H1 (cell line): ENCODE results near the gene BNIP1. TPM values are rescaled to one million over a fixed set of nuclear protein-coding genes. Genes with fewer than 3 reads are reported as not detected.

Source experiments
- CTCF ChIA-PET: fragments of 300-600 bp; sonication (Branson Sonifier 250); formaldehyde crosslinking; loops from one replicate; lab custom pipeline; 2021; ENCODE audit not compliant: partially characterized antibody; lab: Charles Lee
- POLR2A ChIA-PET: fragments of 300-600 bp; sonication (Branson Sonifier 250); formaldehyde crosslinking; loops from one replicate; lab custom pipeline; 2021; ENCODE audit warnings: inconsistent platforms; ENCODE audit not compliant: partially characterized antibody; lab: Charles Lee
- DNase-seq, 2 experiments: peaks; one replicate each; pipeline versions ENCODE4 v3.0.0 to v3.0.0-alpha.2; 2010 to 2022; ENCODE audit warnings: low spot score in 2 of 2, low read depth in 1 of 2, mixed read lengths in 1 of 2
- FAIRE-seq: peaks from 2 replicates; lab custom pipeline; 2011; peaks lifted over from hg19 to GRCh38; lab: Jason Lieb, UNC
- H2AFZ ChIP-seq: 2 replicates; pipeline ENCODE4 v1.8.1; 2012; ENCODE audit warnings: low read length, inconsistent platforms
- H2AK5ac ChIP-seq: 2 replicates; pipeline ENCODE4 v1.6.1; 2013; ENCODE audit warnings: low read depth, low read length
- H2BK120ac ChIP-seq: replicated peaks from 2 replicates; pipeline ENCODE3; 2013; ENCODE audit warnings: low read depth, low read length, inconsistent platforms
- H2BK12ac ChIP-seq: 2 replicates; pipeline ENCODE4 v1.6.1; 2013; ENCODE audit warnings: low read depth, low read length
- H2BK15ac ChIP-seq: 2 replicates; pipeline ENCODE4 v1.6.1; 2013; ENCODE audit warnings: low read length
- H2BK20ac ChIP-seq: 2 replicates; pipeline ENCODE4 v1.6.1; 2013; ENCODE audit warnings: low read length
- H2BK5ac ChIP-seq: 2 replicates; pipeline ENCODE4 v1.6.1; 2013; ENCODE audit warnings: low read depth, low read length
- H3K14ac ChIP-seq: 2 replicates; pipeline ENCODE4 v1.6.1; 2013; ENCODE audit warnings: inconsistent platforms; ENCODE audit not compliant: insufficient read length
- H3K18ac ChIP-seq: 2 replicates; pipeline ENCODE4 v1.6.1; 2013; ENCODE audit warnings: low read length; ENCODE audit errors: extremely low read depth
- H3K23ac ChIP-seq: 2 replicates; pipeline ENCODE4 v1.6.1; 2013; ENCODE audit warnings: inconsistent platforms; ENCODE audit not compliant: insufficient read length
- H3K23me2 ChIP-seq: 2 replicates; pipeline ENCODE4 v1.6.1; 2013; ENCODE audit warnings: low read depth, low read length
- H3K27ac ChIP-seq: 2 replicates; pipeline ENCODE4 v1.6.1; 2011; ENCODE audit warnings: low read depth, low read length, inconsistent platforms
- H3K27me3 ChIP-seq, 4 experiments: replicated peaks in 1 of 4; 1 replicate in 1 of 4; 2 replicates in 3 of 4; pipeline versions ENCODE4 v1.6.1 to v1.8.1; 2011 to 2013; ENCODE audit warnings: low read length in 3 of 4, mild to moderate bottlenecking in 3 of 4, inconsistent platforms in 2 of 4, mixed read lengths in 2 of 4, moderate library complexity in 1 of 4; ENCODE audit not compliant: control insufficient read depth in 3 of 4, insufficient read depth in 3 of 4; ENCODE audit errors: extremely low read depth in 1 of 4
- H3K36me3 ChIP-seq, 4 experiments: 2 replicates each; pipeline versions ENCODE4 v1.6.1 to v1.8.1; 2011 to 2013; ENCODE audit warnings: mild to moderate bottlenecking in 4 of 4, low read length in 3 of 4, moderate library complexity in 2 of 4, control low read depth in 1 of 4, inconsistent platforms in 1 of 4; ENCODE audit not compliant: insufficient read depth in 4 of 4, control insufficient read depth in 2 of 4
- H3K4ac ChIP-seq: replicated peaks from 2 replicates; pipeline ENCODE3; 2013; ENCODE audit warnings: low read length, low read depth, mixed read lengths, inconsistent platforms; ENCODE audit not compliant: insufficient read length
- H3K4me1 ChIP-seq, 4 experiments: replicated peaks in 1 of 4; 1 replicate in 1 of 4; 2 replicates in 3 of 4; pipeline versions ENCODE4 v1.6.1 to v1.8.1; 2011 to 2013; ENCODE audit warnings: low read length in 3 of 4, inconsistent platforms in 2 of 4, mixed read lengths in 1 of 4; ENCODE audit not compliant: insufficient read depth in 4 of 4, control insufficient read depth in 3 of 4
- H3K4me2 ChIP-seq, 2 experiments: 2 replicates each; pipeline versions ENCODE4 v1.6.1 to v1.8.1; 2011 to 2013; ENCODE audit warnings: low read depth in 2 of 2, low read length in 2 of 2, control low read depth in 1 of 2, inconsistent platforms in 1 of 2, mild to moderate bottlenecking in 1 of 2; ENCODE audit not compliant: insufficient read depth in 1 of 2
- H3K4me3 ChIP-seq, 4 experiments: fragments of 200-600, 300-600 bp in 1 of 4; sonication (generic), shearing (Covaris generic), sonication (Bioruptor Twin) in 1 of 4; 2 replicates each; pipeline versions ENCODE4 v1.5.1 to v1.8.1; 2011 to 2016; ENCODE audit warnings: low read length in 4 of 4, low read depth in 3 of 4, control low read depth in 2 of 4, inconsistent platforms in 2 of 4, mild to moderate bottlenecking in 2 of 4, mixed read lengths in 1 of 4, moderate library complexity in 1 of 4; ENCODE audit not compliant: insufficient read depth in 2 of 4; ENCODE audit errors: extremely low read depth in 1 of 4
- H3K56ac ChIP-seq: replicated peaks from 2 replicates; pipeline ENCODE3; 2013; ENCODE audit warnings: low read depth, mild to moderate bottlenecking, mixed read lengths, low read length, inconsistent platforms; ENCODE audit not compliant: insufficient read length
- H3K79me1 ChIP-seq: 2 replicates; pipeline ENCODE4 v1.6.1; 2013; ENCODE audit warnings: low read depth, low read length, control low read depth
- H3K79me2 ChIP-seq, 2 experiments: 2 replicates each; pipeline versions ENCODE4 v1.6.1 to v1.8.1; 2012 to 2013; ENCODE audit warnings: low read length in 2 of 2, mild to moderate bottlenecking in 2 of 2, inconsistent platforms in 1 of 2; ENCODE audit not compliant: insufficient read depth in 2 of 2, control insufficient read depth in 1 of 2
- H3K9ac ChIP-seq, 4 experiments: replicated peaks in 1 of 4; 1 replicate in 1 of 4; 2 replicates in 3 of 4; pipeline versions ENCODE4 v1.6.1 to v1.8.1; 2011 to 2013; ENCODE audit warnings: low read depth in 3 of 4, low read length in 3 of 4, control low read depth in 2 of 4, mild to moderate bottlenecking in 2 of 4, moderate library complexity in 2 of 4, inconsistent platforms in 1 of 4; ENCODE audit errors: extremely low read depth in 1 of 4
- H3K9me3 ChIP-seq, 2 experiments: 2 replicates each; pipeline versions ENCODE4 v1.6.1 to v1.8.1; 2012 to 2013; ENCODE audit warnings: mild to moderate bottlenecking in 2 of 2, moderate library complexity in 2 of 2, control low read depth in 1 of 2, inconsistent platforms in 1 of 2, low read depth in 1 of 2, low read length in 1 of 2, mixed read lengths in 1 of 2; ENCODE audit not compliant: insufficient read depth in 2 of 2
- H4K20me1 ChIP-seq, 2 experiments: replicated peaks in 1 of 2; 2 replicates each; pipeline versions ENCODE3 to v1.8.1; 2011 to 2013; ENCODE audit warnings: inconsistent platforms in 2 of 2, low read length in 2 of 2, mild to moderate bottlenecking in 1 of 2; ENCODE audit not compliant: insufficient read depth in 2 of 2, control insufficient read depth in 1 of 2
- H4K5ac ChIP-seq: 2 replicates; pipeline ENCODE4 v1.6.1; 2013; ENCODE audit warnings: low read length, low read depth, mixed read lengths, inconsistent platforms; ENCODE audit not compliant: insufficient read length
- H4K8ac ChIP-seq: 2 replicates; pipeline ENCODE4 v1.8.0; 2013; ENCODE audit warnings: mild to moderate bottlenecking, moderate library complexity, low read length, inconsistent platforms; ENCODE audit not compliant: insufficient read depth; ENCODE audit errors: extremely low read depth
- H4K91ac ChIP-seq: replicated peaks from 2 replicates; pipeline ENCODE3; 2013; ENCODE audit warnings: low read length, mixed read lengths, inconsistent platforms; ENCODE audit not compliant: insufficient read length
- CEBPB ChIP-seq: IDR thresholded peaks from 2 replicates; pipeline ENCODE4 v1.6.1; 2012; ENCODE audit warnings: low read depth, low read length
- TCF12 ChIP-seq: IDR thresholded peaks from 2 replicates; pipeline ENCODE4 v1.6.1; 2011; ENCODE audit warnings: low read depth, mild to moderate bottlenecking, low read length
- WGBS, 2 experiments: shearing (Covaris generic) in 1 of 2; methylation state at CpG; one replicate each; pipeline versions ENCODE4 v1.1.6 to v1.1.7; 2013 to 2015; ENCODE audit warnings: low lambda C conversion rate in 2 of 2, mixed read lengths in 2 of 2, inconsistent platforms in 1 of 2, low coverage in 1 of 2, missing lambda C conversion rate in 1 of 2; ENCODE audit not compliant: insufficient replicate concordance in 2 of 2, insufficient coverage in 1 of 2, insufficient read length in 1 of 2; ENCODE audit errors: extremely low coverage in 1 of 2, missing lambda C conversion rate in 1 of 2; 5-methylcytosine and 5-hydroxymethylcytosine counted together
- polyA plus RNA-seq, 7 experiments: library from polyadenylated mRNA; depleted of rRNA in 3 of 7; stranded (reverse) in 5 of 7; unstranded in 2 of 7; fragments of >200 nt in 5 of 7; fragments of 200-250 nt in 2 of 7; gene quantifications; 1 replicate in 5 of 7; 2 replicates in 1 of 7; 4 replicates in 1 of 7; pipeline versions ENCODE4 v1.2.1 to v1.2.3, GENCODE V29; 2011 to 2013; ENCODE audit warnings: missing spikeins in 2 of 7, mixed read lengths in 2 of 7
- total RNA-seq: library from RNA; stranded (reverse); fragmentation: NEBNext Ultra II Directional; extraction: Animal tissue kit (Norgen Biotek cat#: 25700); gene quantifications from 2 replicates; pipeline ENCODE4 v1.2.1, GENCODE V29; 2021

The BNIP1 gene
- total and polyA plus RNA-seq, 2 of the 8 experiments (the other 6 are each of a cell fraction or from before 2014, with no cell fraction given) = 13.5 to 14.7 TPM

DNA sequence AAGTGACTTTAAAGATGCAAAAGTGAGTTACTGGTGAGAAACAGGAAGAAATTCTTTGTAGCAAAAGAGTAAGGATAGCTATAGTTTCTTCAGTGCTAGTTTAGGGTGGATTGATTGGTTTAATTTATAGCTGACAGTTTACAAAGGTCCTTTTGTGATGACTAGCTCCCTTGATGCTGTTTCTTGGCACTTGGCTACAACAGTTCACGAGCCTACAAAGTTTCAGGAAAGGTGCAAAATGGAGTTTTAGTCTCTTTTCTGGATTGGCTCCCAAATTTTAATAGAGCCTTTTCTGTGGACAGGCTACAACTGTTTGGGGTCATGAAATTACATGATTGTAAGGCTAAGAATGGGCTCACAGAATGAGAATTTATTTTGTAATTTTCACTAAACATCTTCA is 40.9 kb upstream of the BNIP1 start:
- Histone ChIP-seq H3K79me1 (no peaks in the 10 kb centered on the region), H3K56ac (no peak overlapping the region), H3K18ac (no peak overlapping the region), H4K5ac (no peak overlapping the region), H3K4me1 (no peaks in the 10 kb centered on the region), H4K91ac (no peak overlapping the region), H4K20me1 (no peaks in the 10 kb centered on the region), H3K36me3 (no peaks in the 10 kb centered on the region), H3K4me3 (no peak overlapping the region), H3K4ac (no peak overlapping the region), H3K79me2 (no peaks in the 10 kb centered on the region), H2BK20ac (no peak overlapping the region), H3K23me2 (no peaks in the 10 kb centered on the region), H3K23ac (no peak overlapping the region), H3K27ac (no peak overlapping the region), H3K4me2 (no peak overlapping the region), H2AK5ac (no peak overlapping the region), H3K9ac (no peak overlapping the region), H4K8ac (no peak overlapping the region), H2BK5ac (no peak overlapping the region), H2AFZ (no peak overlapping the region), H2BK120ac (no peak overlapping the region), H2BK12ac (no peak overlapping the region), H3K27me3 (no peaks in the 10 kb centered on the region), H3K9me3 (no peaks in the 10 kb centered on the region), H2BK15ac (no peak overlapping the region), H3K14ac (no peak overlapping the region)
- DNase-seq (no peak), FAIRE-seq (no peak)
- CTCF ChIA-PET = interaction anchor here (0.6 kb wide), 1 partner anchor 255 kb away, joined by 3 read pairs; no protein-coding TSS in a partner anchor
- no peak for TF ChIP-seq CEBPB
- no peak for TF ChIP-seq TCF12
- WGBS, 2 experiments = 81% methylated on average over 1 of the region's 1 CpG; no CpG with 5 or more reads in 1 of the 2 experiments
- POLR2A ChIA-PET = no interaction called here
